HepG2 (cell line): ENCODE measurements around the gene CH25H. TPM values are rescaled to one million over a fixed set of nuclear protein-coding genes. Genes with fewer than 3 reads are reported as not detected.

ENCODE experiments used
- ATAC-seq: fragments of 200-7000 bp; cut with Tn5 transposase; 3 replicates; pipeline ENCODE4 v1.9.1; 2020; ENCODE audit warnings: mild to moderate bottlenecking, moderate library complexity
- BruUV-seq: library from RNA; stranded (reverse); fragments of 400-500 nt; replicated peaks from 2 replicates; lab custom pipeline; 2021; lab: Mats Ljungman, UMichigan
- CTCF ChIA-PET: fragments of 300-600 bp; formaldehyde crosslinking; extraction: SDS; loops from one replicate; lab custom pipeline; 2021; ENCODE audit warnings: low total read pairs, inconsistent platforms, low intra/inter-chr PET ratio; lab: Yijun Ruan, JAX
- POLR2A ChIA-PET: fragments of 350-600 bp; sonication (Branson Sonifier 250); formaldehyde crosslinking; loops from one replicate; lab custom pipeline; 2020; ENCODE audit warnings: antibody characterized with exemption, inconsistent platforms; lab: Yijun Ruan, JAX
- DNase-seq: peaks from one replicate; pipeline ENCODE4 v3.0.0-alpha.2; 2015; ENCODE audit warnings: low spot score
- FAIRE-seq: peaks from 3 replicates; lab custom pipeline; 2011; peaks lifted over from hg19 to GRCh38; lab: Jason Lieb, UNC
- H2AFZ ChIP-seq: one replicate; pipeline ENCODE4 v1.6.1; 2011; ENCODE audit warnings: low read length, inconsistent platforms
- H3K27ac ChIP-seq: fragments of 300-600 bp; 3 replicates; pipeline ENCODE4 v1.8.0; 2011; ENCODE audit warnings: mixed run types, mild to moderate bottlenecking, mixed read lengths, low read length, inconsistent platforms; ENCODE audit not compliant: insufficient read depth; ENCODE audit errors: extremely low read length
- H3K27me3 ChIP-seq, 2 experiments: fragments of 200-600 bp in 1 of 2; 2 replicates in 1 of 2; 3 replicates in 1 of 2; pipeline versions ENCODE4 v1.6.0 to v1.8.0; 2011; ENCODE audit warnings: low read length in 2 of 2, mild to moderate bottlenecking in 2 of 2, moderate library complexity in 2 of 2, inconsistent platforms in 1 of 2; ENCODE audit not compliant: insufficient read depth in 2 of 2, control insufficient read depth in 1 of 2
- H3K36me3 ChIP-seq, 2 experiments: fragments of 200-600 bp in 1 of 2; replicated peaks in 1 of 2; 2 replicates in 1 of 2; 3 replicates in 1 of 2; pipeline versions ENCODE4 v1.5.1 to v1.8.0; 2011; ENCODE audit warnings: low read length in 2 of 2, inconsistent platforms in 1 of 2; ENCODE audit not compliant: insufficient read depth in 2 of 2, control insufficient read depth in 1 of 2
- H3K4me1 ChIP-seq: 2 replicates; pipeline ENCODE4 v1.5.1; 2012; ENCODE audit warnings: low read length, inconsistent platforms; ENCODE audit not compliant: insufficient read depth
- H3K4me2 ChIP-seq: 2 replicates; pipeline ENCODE4 v1.6.0; 2011; ENCODE audit warnings: low read depth, low read length, inconsistent platforms
- H3K4me3 ChIP-seq, 3 experiments: fragments of 200-600 bp in 1 of 3; sonication (generic), shearing (Covaris generic) in 1 of 3; replicated peaks in 1 of 3; 2 replicates each; pipeline ENCODE4 v1.5.1; 2011 to 2016; ENCODE audit warnings: low read length in 3 of 3, inconsistent platforms in 2 of 3, low read depth in 2 of 3, mild to moderate bottlenecking in 2 of 3, control low read depth in 1 of 3, mixed read lengths in 1 of 3; ENCODE audit not compliant: insufficient read depth in 1 of 3
- H3K79me2 ChIP-seq: one replicate; pipeline ENCODE4 v1.6.1; 2011; ENCODE audit warnings: low read length, inconsistent platforms; ENCODE audit not compliant: insufficient read depth
- H3K9ac ChIP-seq: 2 replicates; pipeline ENCODE4 v1.6.0; 2011; ENCODE audit warnings: mild to moderate bottlenecking, low read depth, low read length, inconsistent platforms; ENCODE audit not compliant: insufficient read depth
- H3K9me3 ChIP-seq: 2 replicates; pipeline ENCODE4 v1.5.1; 2012; ENCODE audit warnings: mild to moderate bottlenecking, low read length
- H4K20me1 ChIP-seq: 2 replicates; pipeline ENCODE4 v1.6.0; 2011; ENCODE audit warnings: inconsistent platforms, mild to moderate bottlenecking, low read length, moderate library complexity; ENCODE audit not compliant: insufficient read depth
- ARNTL ChIP-seq: sonication (generic); formaldehyde crosslinking; IDR thresholded peaks from 2 replicates; pipeline ENCODE4 v1.4.0; 2020; ENCODE audit warnings: mild to moderate bottlenecking, missing genetic modification reagents
- GATA4 ChIP-seq: sonication (generic); IDR thresholded peaks from 2 replicates; pipeline ENCODE4 v1.6.1; 2016; ENCODE audit warnings: antibody characterized with exemption, low read depth, borderline replicate concordance
- JUNB ChIP-seq: sonication (generic); formaldehyde crosslinking; IDR thresholded peaks from 2 replicates; pipeline ENCODE4 v1.8.0; 2022; ENCODE audit warnings: missing genetic modification reagents, mild to moderate bottlenecking, borderline replicate concordance
- KDM1A ChIP-seq: IDR thresholded peaks from 2 replicates; pipeline ENCODE4 v1.6.1; 2016; ENCODE audit warnings: missing compliant biosample characterization
- MAFK ChIP-seq, 2 experiments: IDR thresholded peaks in 1 of 2; conservative IDR thresholded peaks in 1 of 2; 2 replicates each; pipeline ENCODE4 v1.6.1; 2011; ENCODE audit warnings: improper control_type of control experiment in 2 of 2, low read length in 2 of 2
- MTF1 ChIP-seq: sonication (generic); formaldehyde crosslinking; IDR thresholded peaks from 2 replicates; pipeline ENCODE4 v1.5.0; 2020; ENCODE audit warnings: missing genetic modification reagents
- MYC ChIP-seq: sonication (generic); formaldehyde crosslinking; IDR thresholded peaks from 2 replicates; pipeline ENCODE4 v1.9.0; 2021; ENCODE audit warnings: missing genetic modification reagents, borderline replicate concordance
- NFKBIZ ChIP-seq: IDR thresholded peaks from 2 replicates; pipeline ENCODE4 v1.6.1; 2018; ENCODE audit warnings: missing genetic modification reagents, missing compliant biosample characterization
- SP4 ChIP-seq: sonication (generic); formaldehyde crosslinking; IDR thresholded peaks from 2 replicates; pipeline ENCODE4 v1.8.1; 2023; ENCODE audit warnings: mild to moderate bottlenecking, missing genetic modification reagents
- SRF ChIP-seq: IDR thresholded peaks from 2 replicates; pipeline ENCODE4 v1.6.1; 2011; ENCODE audit warnings: mild to moderate bottlenecking, low read depth, low read length, moderate library complexity
- SRSF4 ChIP-seq: fragments of 200-400 bp; formaldehyde crosslinking; IDR thresholded peaks from one replicate; pipeline ENCODE4 v1.6.1; 2018; ENCODE audit warnings: mild to moderate bottlenecking, low read depth, low read length, moderate library complexity; ENCODE audit not compliant: poor library complexity, severe bottlenecking
- STAG1 ChIP-seq: sonication (generic); formaldehyde crosslinking; IDR thresholded peaks from 2 replicates; pipeline ENCODE4 v1.4.0; 2020; ENCODE audit warnings: missing genetic modification reagents
- SUZ12 ChIP-seq: fragments of 150-350 bp; IDR thresholded peaks from 2 replicates; pipeline ENCODE4 v1.6.1; 2014; ENCODE audit warnings: low read depth, low read length
- ZNF225 ChIP-seq: sonication (generic); formaldehyde crosslinking; IDR thresholded peaks from 2 replicates; pipeline ENCODE4 v1.4.0; 2020; ENCODE audit warnings: mild to moderate bottlenecking, missing genetic modification reagents
- ZNF460 ChIP-seq: sonication (generic); formaldehyde crosslinking; IDR thresholded peaks from 2 replicates; pipeline ENCODE4 v1.5.1; 2020; ENCODE audit warnings: missing genetic modification reagents, mild to moderate bottlenecking, borderline replicate concordance
- ZNF652 ChIP-seq: IDR thresholded peaks from 2 replicates; pipeline ENCODE4 v1.6.1; 2016; ENCODE audit warnings: low read depth, borderline replicate concordance
- ZNF7 ChIP-seq: IDR thresholded peaks from 2 replicates; pipeline ENCODE4 v1.6.1; 2016; ENCODE audit warnings: missing biosample characterization, missing genetic modification reagents
- ZNF703 ChIP-seq: sonication (generic); formaldehyde crosslinking; IDR thresholded peaks from 2 replicates; pipeline ENCODE4 v1.5.1; 2020; ENCODE audit warnings: missing genetic modification reagents, mild to moderate bottlenecking, moderate library complexity, borderline replicate concordance
- WGBS: methylation state at CpG from one replicate; pipeline ENCODE4 v1.1.6; 2017; ENCODE audit warnings: low lambda C conversion rate; 5-methylcytosine and 5-hydroxymethylcytosine counted together
- in situ Hi-C: cut with HindIII; loops from 2 replicates; pipeline ENCODE4 v1.10.0; 2017; ENCODE audit warnings: low pct_unique_long_range_greater_than_20kb; ENCODE audit not compliant: extremely low pct_ligation_motif_present
- intact Hi-C: fragments of 100-400 bp; cut with micrococcal nuclease; formaldehyde crosslinking; loops from one replicate; pipeline ENCODE4 v1.10.0; 2022; ENCODE audit not compliant: unreplicated experiment
- polyA plus RNA-seq, 8 experiments: library from polyadenylated mRNA; depleted of rRNA in 3 of 8; stranded (reverse) in 7 of 8; unstranded in 1 of 8; fragments of >200 nt; fragmentation: Illumina TruSeq in 4 of 8; extraction: Trizol in 4 of 8; gene quantifications; 2 replicates each; pipeline versions ENCODE4 v1.2.1 to v1.2.3, GENCODE V29; 2011 to 2016; ENCODE audit warnings: low read depth in 4 of 8, missing spikeins in 1 of 8, mixed read lengths in 1 of 8; ENCODE audit not compliant: insufficient read depth in 1 of 8
- total RNA-seq, 5 experiments: library from RNA; depleted of rRNA; stranded (reverse); fragments of >200 nt; fragmentation: Illumina TruSeq; extraction: Trizol; gene quantifications; 2 replicates each; pipeline ENCODE4 v1.2.3, GENCODE V29; 2016; ENCODE audit warnings: low read depth in 1 of 5
- TF ChIP-seq, protein P1 (sequence below): sonication (generic); formaldehyde crosslinking; IDR thresholded peaks from 2 replicates; pipeline ENCODE4 v1.5.0; 2020; ENCODE audit warnings: missing genetic modification reagents
- TF ChIP-seq, protein P2 (sequence below): sonication (generic); formaldehyde crosslinking; IDR thresholded peaks from 2 replicates; pipeline ENCODE4 v1.4.0; 2020; ENCODE audit warnings: low read depth, mild to moderate bottlenecking, missing genetic modification reagents

Gene CH25H
- total and polyA plus RNA-seq, 2 of the 13 experiments (the other 11 are each of a cell fraction or from before 2014, with no cell fraction given) = not detected

GRCh38 chr10:89158446-89158845 lies 48.7 kb downstream of the CH25H start:
- POLR2A ChIA-PET = no interaction called here
- H3K27ac ChIP-seq = no peak overlapping the region
- no peaks in the 10 kb centered on the region for H3K79me2 ChIP-seq
- TF ChIP-seq SUZ12 = no peak
- no peak for TF ChIP-seq KDM1A (CRISPR knock-in tag)
- TF ChIP-seq NFKBIZ (CRISPR knock-in tag) = no peak
- no peak for TF ChIP-seq MYC (CRISPR knock-in tag)
- no peak for TF ChIP-seq SRF
- no peak for TF ChIP-seq SP4 (CRISPR knock-in tag)
- TF ChIP-seq, protein P1, sequence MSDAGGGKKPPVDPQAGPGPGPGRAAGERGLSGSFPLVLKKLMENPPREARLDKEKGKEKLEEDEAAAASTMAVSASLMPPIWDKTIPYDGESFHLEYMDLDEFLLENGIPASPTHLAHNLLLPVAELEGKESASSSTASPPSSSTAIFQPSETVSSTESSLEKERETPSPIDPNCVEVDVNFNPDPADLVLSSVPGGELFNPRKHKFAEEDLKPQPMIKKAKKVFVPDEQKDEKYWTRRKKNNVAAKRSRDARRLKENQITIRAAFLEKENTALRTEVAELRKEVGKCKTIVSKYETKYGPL (CRISPR knock-in tag) = no peak
- DNase-seq (no peak), ATAC-seq (no peak), FAIRE-seq (no peak)
- in situ Hi-C loops = no loop called here
- H3K27me3 ChIP-seq = no peaks in the 10 kb centered on the region; a peak in 1 of 5 replicates
- H2AFZ ChIP-seq = no peak overlapping the region
- BruUV-seq = no TSS peak
- H4K20me1 ChIP-seq = no peaks in the 10 kb centered on the region
- H3K4me3 ChIP-seq = no peak overlapping the region
- no peak overlapping the region for H3K4me2 ChIP-seq
- no peak overlapping the region for H3K9ac ChIP-seq
- intact Hi-C loops = no loop called here
- no peaks in the 10 kb centered on the region for H3K4me1 ChIP-seq
- H3K36me3 ChIP-seq = no peaks in the 10 kb centered on the region
- H3K9me3 ChIP-seq = no peaks in the 10 kb centered on the region
- CTCF ChIA-PET = no interaction called here

DNA sequence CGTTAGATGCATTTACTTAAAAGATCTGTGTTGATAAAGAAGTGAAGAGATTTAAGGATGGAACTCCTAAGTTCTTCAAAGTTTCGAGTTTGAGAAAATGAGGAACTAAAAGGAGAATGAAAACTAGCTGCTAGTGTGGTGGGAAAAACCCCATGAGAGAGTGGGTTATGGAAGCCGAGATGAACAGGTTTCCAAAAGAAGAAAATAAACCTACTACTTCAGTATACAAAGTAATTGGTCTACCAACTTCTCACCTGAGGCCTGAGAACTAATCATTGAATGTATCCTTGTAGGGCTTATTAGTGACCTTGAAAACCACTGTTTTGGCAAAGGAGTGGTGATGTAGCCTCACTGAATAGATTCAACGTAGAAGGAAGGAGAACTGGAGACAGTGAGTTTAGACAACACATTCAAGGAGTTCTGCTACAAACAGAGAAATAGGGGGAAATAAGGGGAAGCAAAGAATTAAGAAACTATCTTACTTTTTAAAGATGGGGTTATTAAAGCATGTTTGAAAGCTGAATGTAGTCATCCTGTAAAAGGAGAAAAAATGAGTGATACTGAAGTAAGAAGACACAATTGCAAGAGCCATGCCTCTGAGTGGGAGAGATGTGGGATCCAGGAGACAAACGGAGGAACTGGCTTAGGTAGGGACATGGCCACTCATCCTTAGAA lies 50.8 kb downstream of the CH25H start:
- Histone ChIP-seq H4K20me1 (no peaks in the 10 kb centered on the region), H3K4me1 (no peaks in the 10 kb centered on the region), H3K36me3 (no peaks in the 10 kb centered on the region), H3K79me2 (no peaks in the 10 kb centered on the region), H3K9me3 (no peaks in the 10 kb centered on the region), H3K4me3 (no peak overlapping the region), H3K4me2 (no peak overlapping the region), H2AFZ (no peak overlapping the region), H3K9ac (no peak overlapping the region), H3K27me3 (no peaks in the 10 kb centered on the region; a peak in 1 of 5 replicates), H3K27ac (no peak overlapping the region)
- ChIA-PET POLR2A (no interaction called here), CTCF (no interaction called here)
- 5% methylated on average over 5 of the region's 5 CpGs for WGBS
- in situ Hi-C loops (no loop called here), intact Hi-C loops (no loop called here)
- DNase-seq (no peak), ATAC-seq (no peak), FAIRE-seq (no peak)
- BruUV-seq = no TSS peak
- TF ChIP-seq ZNF225 (CRISPR knock-in tag) (no peak), JUNB (CRISPR knock-in tag) (no peak), ARNTL (CRISPR knock-in tag) (no peak), SRSF4 (no peak), MAFK (conservative IDR thresholded peaks at IDR 0.05 in 1 of 2, IDR thresholded peaks at IDR 0.05 in 1 of 2; ENCODE audit: low read length in 2 of 2) (no peak), ZNF460 (CRISPR knock-in tag) (no peak), STAG1 (no peak), ZNF652 (CRISPR knock-in tag) (no peak), ZNF7 (CRISPR knock-in tag) (no peak), MTF1 (CRISPR knock-in tag) (no peak), ZNF703 (no peak), GATA4 (no peak)
- TF ChIP-seq, protein P2, sequence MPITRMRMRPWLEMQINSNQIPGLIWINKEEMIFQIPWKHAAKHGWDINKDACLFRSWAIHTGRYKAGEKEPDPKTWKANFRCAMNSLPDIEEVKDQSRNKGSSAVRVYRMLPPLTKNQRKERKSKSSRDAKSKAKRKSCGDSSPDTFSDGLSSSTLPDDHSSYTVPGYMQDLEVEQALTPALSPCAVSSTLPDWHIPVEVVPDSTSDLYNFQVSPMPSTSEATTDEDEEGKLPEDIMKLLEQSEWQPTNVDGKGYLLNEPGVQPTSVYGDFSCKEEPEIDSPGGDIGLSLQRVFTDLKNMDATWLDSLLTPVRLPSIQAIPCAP = no peak
